SK-N-MC (cell line): ENCODE measurements around the gene ACO2.

Source experiments
- EZH2 ChIP-seq: fragments of 200-600 bp; sonication (generic); IDR thresholded peaks from one replicate; pipeline ENCODE4 v1.6.1; 2017; ENCODE audit warnings: antibody characterized with exemption
- FOXP2 ChIP-seq: optimal IDR thresholded peaks from 2 replicates; pipeline ENCODE3; 2011; ENCODE audit warnings: mild to moderate bottlenecking, moderate library complexity; ENCODE audit not compliant: insufficient read depth; ENCODE audit errors: extremely low read length, control extremely low read depth
- POLR2AphosphoS5 ChIP-seq: IDR thresholded peaks from 2 replicates; pipeline ENCODE4 v1.6.1; 2012; ENCODE audit warnings: mild to moderate bottlenecking, low read depth, low read length, borderline replicate concordance

DNA sequence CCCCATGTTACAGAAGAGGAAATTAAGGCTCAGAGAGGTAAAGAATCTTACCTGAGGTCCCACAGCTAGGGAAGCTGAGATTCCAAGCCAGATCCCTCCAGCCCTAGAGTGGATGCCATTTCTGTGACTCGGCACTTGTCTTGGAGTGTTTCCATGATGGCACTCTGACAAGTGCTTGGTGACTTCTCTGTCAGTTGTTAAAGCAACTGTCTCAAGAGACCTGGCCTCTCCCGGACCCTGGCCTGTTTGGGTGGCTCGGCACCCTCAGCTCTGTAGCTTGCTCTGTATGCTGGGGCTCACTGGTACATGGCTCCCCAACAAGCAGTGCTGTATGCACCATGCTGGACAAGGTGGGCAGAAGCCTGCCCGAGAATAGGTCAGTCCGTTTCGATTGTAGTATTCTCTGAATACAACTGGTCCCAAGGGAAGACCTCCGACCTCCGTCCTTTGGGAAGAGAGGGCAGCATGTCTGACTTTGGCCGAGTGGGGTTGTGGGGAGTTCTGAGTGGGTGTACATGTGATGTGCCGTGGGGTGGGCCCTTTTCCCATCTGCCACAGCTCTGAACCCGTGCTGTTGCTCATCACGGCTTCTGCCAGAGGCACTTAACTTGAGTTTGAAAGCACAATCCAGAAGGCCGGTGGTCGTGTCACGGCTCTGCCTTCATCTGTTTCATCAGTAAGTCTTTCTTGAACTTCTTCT is 12.4 kb downstream of the ACO2 start:
- no peak for TF ChIP-seq POLR2AphosphoS5
- no peak for TF ChIP-seq EZH2
- no peak for TF ChIP-seq FOXP2
